SK-N-SH (cell line): ENCODE results near the gene TRPM6. TPM values are rescaled to one million over a fixed set of nuclear protein-coding genes. Genes with fewer than 3 reads are reported as not detected.

ENCODE experiments used
- CTCF ChIA-PET: fragments of 300-600, 350-600 bp; formaldehyde crosslinking; extraction: SDS; loops from one replicate; lab custom pipeline; 2021; lab: Yijun Ruan, JAX
- POLR2A ChIA-PET: fragments of 350-600 bp; sonication (Branson Sonifier 250); formaldehyde crosslinking; extraction: SDS; loops from one replicate; lab custom pipeline; 2020; ENCODE audit warnings: antibody characterized with exemption, inconsistent platforms; lab: Yijun Ruan, JAX
- DNase-seq: peaks from one replicate; pipeline ENCODE4 v3.0.0; 2012
- H2AFZ ChIP-seq: fragments of 200-600 bp; sonication (generic); 2 replicates; pipeline ENCODE4 v1.8.1; 2016; ENCODE audit warnings: antibody characterized with exemption, mild to moderate bottlenecking, low read depth
- H3F3A ChIP-seq: fragments of 200-600 bp; sonication (generic); replicated peaks from 2 replicates; pipeline ENCODE3; 2016; ENCODE audit warnings: antibody characterized with exemption, mild to moderate bottlenecking; ENCODE audit not compliant: insufficient read depth
- H3K27ac ChIP-seq, 2 experiments: fragments of 200-500 bp in 1 of 2; fragments of 200-600 bp in 1 of 2; sonication (Bioruptor generic) in 1 of 2; sonication (generic), shearing (Covaris generic) in 1 of 2; 2 replicates each; pipeline versions ENCODE4 v1.5.1 to v1.6.1; 2014 to 2016; ENCODE audit warnings: low read depth in 2 of 2, inconsistent platforms in 1 of 2, low read length in 1 of 2, mild to moderate bottlenecking in 1 of 2, mixed read lengths in 1 of 2
- H3K27me3 ChIP-seq: fragments of 200-600 bp; sonication (generic), shearing (Covaris generic); 2 replicates; pipeline ENCODE4 v1.6.1; 2016; ENCODE audit warnings: mixed run types; ENCODE audit not compliant: insufficient read depth
- H3K36me3 ChIP-seq, 2 experiments: fragments of 200-500 bp in 1 of 2; fragments of 200-600 bp in 1 of 2; sonication (Bioruptor generic) in 1 of 2; sonication (generic) in 1 of 2; replicated peaks in 1 of 2; 2 replicates each; pipeline versions ENCODE3 to v1.5.1; 2014 to 2016; ENCODE audit warnings: low read length in 1 of 2, mild to moderate bottlenecking in 1 of 2; ENCODE audit not compliant: insufficient read depth in 2 of 2, control insufficient read depth in 1 of 2
- H3K4me1 ChIP-seq, 2 experiments: fragments of 200-500 bp in 1 of 2; fragments of 200-600 bp in 1 of 2; sonication (Bioruptor generic) in 1 of 2; sonication (generic), shearing (Covaris generic) in 1 of 2; 2 replicates each; pipeline versions ENCODE4 v1.5.1 to v1.6.1; 2014 to 2016; ENCODE audit warnings: low read depth in 1 of 2, low read length in 1 of 2, mixed run types in 1 of 2; ENCODE audit not compliant: insufficient read depth in 2 of 2, control insufficient read depth in 1 of 2
- H3K4me2 ChIP-seq: fragments of 200-600 bp; sonication (generic), shearing (Covaris generic); 2 replicates; pipeline ENCODE4 v1.6.1; 2017; ENCODE audit warnings: mixed run types
- H3K4me3 ChIP-seq, 2 experiments: fragments of 200-500 bp in 1 of 2; fragments of 200-600 bp in 1 of 2; sonication (Bioruptor generic) in 1 of 2; sonication (generic), shearing (Covaris generic) in 1 of 2; 2 replicates each; pipeline versions ENCODE4 v1.5.1 to v1.8.1; 2014 to 2016; ENCODE audit warnings: low read depth in 2 of 2, inconsistent platforms in 1 of 2, low read length in 1 of 2, mild to moderate bottlenecking in 1 of 2, mixed read lengths in 1 of 2, moderate library complexity in 1 of 2
- H3K79me2 ChIP-seq: fragments of 200-600 bp; sonication (generic); 2 replicates; pipeline ENCODE4 v1.8.1; 2017; ENCODE audit warnings: mild to moderate bottlenecking; ENCODE audit not compliant: insufficient read depth
- H3K9ac ChIP-seq: fragments of 200-600 bp; sonication (generic); 2 replicates; pipeline ENCODE4 v1.6.1; 2017; ENCODE audit warnings: mixed run types
- H3K9me2 ChIP-seq: fragments of 200-600 bp; sonication (generic); 2 replicates; pipeline ENCODE4 v1.6.1; 2017; ENCODE audit warnings: mixed run types
- H3K9me3 ChIP-seq: fragments of 200-600 bp; sonication (generic); 2 replicates; pipeline ENCODE4 v1.6.1; 2017; ENCODE audit warnings: mixed run types, mild to moderate bottlenecking, moderate library complexity
- H4K20me1 ChIP-seq: fragments of 200-600 bp; sonication (generic); 2 replicates; pipeline ENCODE4 v1.6.1; 2017; ENCODE audit warnings: mild to moderate bottlenecking, mixed run types; ENCODE audit not compliant: insufficient read depth
- EZH2phosphoT487 ChIP-seq: fragments of 200-600 bp; sonication (generic); IDR thresholded peaks from 2 replicates; pipeline ENCODE4 v1.6.1; 2017; ENCODE audit warnings: low read depth, mixed run types, mild to moderate bottlenecking, antibody characterized with exemption, moderate library complexity, borderline replicate concordance
- FOSL2 ChIP-seq: IDR thresholded peaks from 2 replicates; pipeline ENCODE4 v1.4.0; 2012; ENCODE audit warnings: low read depth, mild to moderate bottlenecking, moderate library complexity, borderline replicate concordance
- FOXJ3 ChIP-seq: sonication (generic); formaldehyde crosslinking; IDR thresholded peaks from 2 replicates; pipeline ENCODE4 v1.5.1; 2020; ENCODE audit warnings: mild to moderate bottlenecking, missing genetic modification reagents
- GATA2 ChIP-seq: sonication (generic); formaldehyde crosslinking; IDR thresholded peaks from 2 replicates; pipeline ENCODE4 v1.5.0; 2020; ENCODE audit warnings: mild to moderate bottlenecking, missing genetic modification reagents
- MXI1 ChIP-seq: IDR thresholded peaks from 2 replicates; pipeline ENCODE4 v1.6.1; 2012; ENCODE audit warnings: mild to moderate bottlenecking, low read depth, low read length, improper control_type of control experiment
- RCOR1 ChIP-seq: fragments of 150-350 bp; IDR thresholded peaks from 2 replicates; pipeline ENCODE4 v1.6.1; 2017; ENCODE audit warnings: antibody characterized with exemption, low read length
- RXRA ChIP-seq: IDR thresholded peaks from 2 replicates; pipeline ENCODE4 v1.4.0; 2012; ENCODE audit warnings: low read depth, mild to moderate bottlenecking, borderline replicate concordance
- SIN3A ChIP-seq: IDR thresholded peaks from 2 replicates; pipeline ENCODE4 v1.6.1; 2012; ENCODE audit warnings: low read depth, mild to moderate bottlenecking, low read length, moderate library complexity, borderline replicate concordance
- TCF12 ChIP-seq: IDR thresholded peaks from 2 replicates; pipeline ENCODE4 v1.4.0; 2012
- TEAD4 ChIP-seq: IDR thresholded peaks from 2 replicates; pipeline ENCODE4 v1.4.0; 2012; ENCODE audit warnings: mild to moderate bottlenecking, borderline replicate concordance; ENCODE audit not compliant: insufficient read depth
- WGBS: methylation state at CpG from one replicate; pipeline ENCODE4 v1.1.6; 2017; ENCODE audit warnings: low lambda C conversion rate; 5-methylcytosine and 5-hydroxymethylcytosine counted together
- polyA plus RNA-seq, 3 experiments: library from polyadenylated mRNA; depleted of rRNA; stranded (reverse); fragments of >200 nt; gene quantifications; 2 replicates each; pipeline ENCODE4 v1.2.3, GENCODE V29; 2012
- TF ChIP-seq, protein P1 (sequence below): IDR thresholded peaks from 2 replicates; pipeline ENCODE4; 2012
- TF ChIP-seq, protein P2 (sequence below): fragments of 150-350 bp; IDR thresholded peaks from 2 replicates; pipeline ENCODE4 v1.6.1; 2016; ENCODE audit warnings: mild to moderate bottlenecking, low read depth, low read length

The TRPM6 gene
- polyA plus RNA-seq, 1 of the 3 experiments (the other 2 are of a cell fraction): 0.03 TPM

DNA sequence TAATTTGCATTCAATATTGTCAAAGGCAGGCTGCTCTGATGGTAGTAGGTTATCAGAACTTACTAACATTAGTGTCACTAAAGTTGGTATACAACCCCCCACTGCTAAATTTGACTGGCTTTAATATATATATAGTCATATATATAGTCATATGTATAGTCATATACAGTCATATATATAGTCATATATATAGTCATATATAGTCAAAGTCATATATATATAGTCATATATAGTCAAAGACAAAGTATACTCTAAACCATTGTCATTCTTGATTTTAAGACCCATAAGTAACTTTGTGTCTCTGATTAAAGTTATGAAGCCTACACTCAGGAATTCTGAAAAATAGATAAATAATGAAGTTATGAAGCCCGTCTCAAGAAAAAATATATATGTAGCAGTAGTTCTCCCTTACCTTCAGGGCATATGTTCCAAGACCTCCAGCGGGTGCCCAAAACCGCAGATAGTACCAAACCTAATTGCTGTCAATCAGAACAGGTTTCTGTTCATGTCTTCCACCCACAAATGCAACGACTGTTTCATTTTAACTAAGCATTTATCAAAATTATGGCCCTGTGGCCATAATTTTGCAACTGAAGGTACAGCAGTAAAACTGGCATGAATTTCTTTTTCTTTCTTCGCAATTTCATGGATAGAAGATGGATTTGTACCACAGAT, 40.1 kb downstream of the TRPM6 start:
- no peaks in the 10 kb centered on the region for H3K36me3 ChIP-seq
- TF ChIP-seq, protein P1, sequence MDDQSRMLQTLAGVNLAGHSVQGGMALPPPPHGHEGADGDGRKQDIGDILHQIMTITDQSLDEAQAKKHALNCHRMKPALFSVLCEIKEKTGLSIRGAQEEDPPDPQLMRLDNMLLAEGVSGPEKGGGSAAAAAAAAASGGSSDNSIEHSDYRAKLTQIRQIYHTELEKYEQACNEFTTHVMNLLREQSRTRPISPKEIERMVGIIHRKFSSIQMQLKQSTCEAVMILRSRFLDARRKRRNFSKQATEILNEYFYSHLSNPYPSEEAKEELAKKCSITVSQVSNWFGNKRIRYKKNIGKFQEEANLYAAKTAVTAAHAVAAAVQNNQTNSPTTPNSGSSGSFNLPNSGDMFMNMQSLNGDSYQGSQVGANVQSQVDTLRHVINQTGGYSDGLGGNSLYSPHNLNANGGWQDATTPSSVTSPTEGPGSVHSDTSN: no peak
- ChIA-PET CTCF (no interaction called here), POLR2A (no interaction called here)
- H3K27me3 ChIP-seq: peaks cover 14% of the 10 kb centered on the region; the same call in 1 of the 2 replicates
- no peak overlapping the region for H3K27ac ChIP-seq
- H3K4me1 ChIP-seq: no peaks in the 10 kb centered on the region
- H2AFZ ChIP-seq: no peak overlapping the region
- no peaks in the 10 kb centered on the region for H4K20me1 ChIP-seq
- no peaks in the 10 kb centered on the region for H3K9me3 ChIP-seq
- no peaks in the 10 kb centered on the region for H3F3A ChIP-seq
- no peak overlapping the region for H3K4me3 ChIP-seq
- no peak for DNase-seq
- no peaks in the 10 kb centered on the region for H3K79me2 ChIP-seq
- no peak overlapping the region for H3K4me2 ChIP-seq
- H3K9me2 ChIP-seq: no peaks in the 10 kb centered on the region
- no peak overlapping the region for H3K9ac ChIP-seq
- 11% methylated on average over 5 of the region's 5 CpGs for WGBS

DNA sequence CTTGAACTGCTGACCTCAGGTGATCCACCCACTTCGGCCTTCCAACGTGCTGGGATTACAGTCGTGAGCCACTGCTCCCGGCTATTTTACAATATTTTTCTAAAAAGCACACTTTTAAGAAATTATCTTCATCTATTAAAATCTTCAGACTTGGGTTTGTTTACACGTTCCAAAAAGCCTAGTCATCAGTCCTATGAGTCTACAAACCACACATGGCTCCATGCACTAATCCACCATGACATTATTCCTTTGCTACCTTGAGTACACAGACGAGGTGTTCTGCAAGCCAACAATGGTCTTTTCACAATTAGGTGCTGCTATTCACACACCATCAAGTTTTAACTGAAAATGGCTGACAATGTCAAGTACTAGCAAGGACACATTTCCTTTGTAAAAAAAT, 41.0 kb downstream of the TRPM6 start:
- Histone ChIP-seq H2AFZ (no peak overlapping the region), H3K9me2 (no peaks in the 10 kb centered on the region), H3K4me1 (no peaks in the 10 kb centered on the region), H4K20me1 (no peaks in the 10 kb centered on the region), H3K36me3 (no peaks in the 10 kb centered on the region), H3K9ac (no peak overlapping the region), H3K4me3 (no peak overlapping the region), H3F3A (no peaks in the 10 kb centered on the region), H3K4me2 (no peak overlapping the region), H3K27me3 (peaks cover 14% of the 10 kb centered on the region; the same call in 1 of the 2 replicates), H3K27ac (no peak overlapping the region), H3K79me2 (no peaks in the 10 kb centered on the region), H3K9me3 (no peaks in the 10 kb centered on the region)
- CTCF ChIA-PET: no interaction called here
- 8% methylated on average over 6 of the region's 6 CpGs for WGBS
- POLR2A ChIA-PET: no interaction called here
- DNase-seq: no peak
- no peak for TF ChIP-seq TCF12
- TF ChIP-seq RCOR1: no peak
- TF ChIP-seq FOXJ3 (CRISPR knock-in tag): no peak
- TF ChIP-seq SIN3A: no peak
- TF ChIP-seq FOSL2: no peak
- TF ChIP-seq RXRA: no peak
- TF ChIP-seq MXI1: no peak
- TF ChIP-seq, protein P2, sequence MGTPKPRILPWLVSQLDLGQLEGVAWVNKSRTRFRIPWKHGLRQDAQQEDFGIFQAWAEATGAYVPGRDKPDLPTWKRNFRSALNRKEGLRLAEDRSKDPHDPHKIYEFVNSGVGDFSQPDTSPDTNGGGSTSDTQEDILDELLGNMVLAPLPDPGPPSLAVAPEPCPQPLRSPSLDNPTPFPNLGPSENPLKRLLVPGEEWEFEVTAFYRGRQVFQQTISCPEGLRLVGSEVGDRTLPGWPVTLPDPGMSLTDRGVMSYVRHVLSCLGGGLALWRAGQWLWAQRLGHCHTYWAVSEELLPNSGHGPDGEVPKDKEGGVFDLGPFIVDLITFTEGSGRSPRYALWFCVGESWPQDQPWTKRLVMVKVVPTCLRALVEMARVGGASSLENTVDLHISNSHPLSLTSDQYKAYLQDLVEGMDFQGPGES: no peak

DNA sequence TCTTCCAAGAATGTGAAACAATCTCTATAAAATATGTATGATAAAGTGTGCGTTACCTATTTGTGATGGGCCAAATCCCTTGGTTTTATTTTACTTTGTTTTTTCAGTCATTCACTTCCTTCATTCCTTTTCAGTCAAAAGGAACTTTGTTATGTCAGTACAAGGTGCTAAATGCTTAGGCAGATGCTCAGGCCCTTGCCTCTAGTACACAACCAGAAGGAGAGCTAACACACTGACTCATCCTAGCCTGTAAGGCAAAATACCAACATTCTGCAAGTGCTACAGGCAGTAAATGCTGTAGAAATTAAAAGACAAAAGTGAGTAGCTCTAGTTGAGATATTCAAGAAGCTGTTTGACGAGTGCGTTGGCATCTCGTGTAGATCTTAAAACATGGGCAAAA, 49.4 kb downstream of the TRPM6 start:
- no peaks in the 10 kb centered on the region for H3F3A ChIP-seq
- H3K9me2 ChIP-seq: no peaks in the 10 kb centered on the region
- WGBS: 10% methylated on average over 4 of the region's 4 CpGs
- H3K4me1 ChIP-seq: no peaks in the 10 kb centered on the region
- no peak overlapping the region for H3K4me3 ChIP-seq
- DNase-seq: no peak
- H3K79me2 ChIP-seq: no peaks in the 10 kb centered on the region
- no peaks in the 10 kb centered on the region for H4K20me1 ChIP-seq
- H3K27ac ChIP-seq: no peak overlapping the region
- ChIA-PET POLR2A (no interaction called here), CTCF (interaction anchor here (1.9 kb wide), 1 partner anchor 13 kb away, joined by 5 read pairs; no protein-coding TSS in a partner anchor)
- H3K27me3 ChIP-seq: no peaks in the 10 kb centered on the region; the same call in 1 of the 2 replicates
- H3K9ac ChIP-seq: no peak overlapping the region
- no peak for TF ChIP-seq TEAD4
- no peak for TF ChIP-seq EZH2phosphoT487
- no peak for TF ChIP-seq GATA2 (CRISPR knock-in tag)
- no peaks in the 10 kb centered on the region for H3K36me3 ChIP-seq
- H3K4me2 ChIP-seq: no peak overlapping the region
- H2AFZ ChIP-seq: no peak overlapping the region
- H3K9me3 ChIP-seq: no peaks in the 10 kb centered on the region
